HG02571 (cell line): Measurements from ENCODE around the gene ANTXR1.

Experiments used
- ATAC-seq: cut with Tn5 transposase; IDR thresholded peaks from one replicate; pipeline ENCODE4 v1.9.1; 2021; ENCODE audit warnings: mild to moderate bottlenecking, moderate library complexity; ENCODE audit not compliant: unreplicated experiment

The ANTXR1 gene

GRCh38 chr2:69031466-69031865 is 18.5 kb downstream of the ANTXR1 start:
- no peak for ATAC-seq

GRCh38 chr2:69032336-69032735 is 19.4 kb downstream of the ANTXR1 start:
- no peak for ATAC-seq

GRCh38 chr2:69033461-69034095 is 20.6 kb downstream of the ANTXR1 start:
- ATAC-seq: no peak

- ATAC-seq: no peak
These were observed 21.1 kb downstream of the ANTXR1 start for GRCh38 chr2:69034122-69034521.

- no peak for ATAC-seq
These were observed 21.9 kb downstream of the ANTXR1 start for GRCh38 chr2:69034845-69035244.

- no peak for ATAC-seq
These were observed 23.9 kb downstream of the ANTXR1 start for GRCh38 chr2:69036926-69037325.

- ATAC-seq: no peak
These were observed 28.2 kb downstream of the ANTXR1 start for GRCh38 chr2:69041214-69041613.

- ATAC-seq: no peak
These were observed 30.9 kb downstream of the ANTXR1 start for GRCh38 chr2:69043736-69044400.

- no peak for ATAC-seq
These were observed 33.3 kb downstream of the ANTXR1 start for GRCh38 chr2:69046221-69046662.

- ATAC-seq: no peak
These were observed 34.7 kb downstream of the ANTXR1 start for GRCh38 chr2:69047625-69048145.

GRCh38 chr2:69050802-69051201 is 37.8 kb downstream of the ANTXR1 start:
- no peak for ATAC-seq

GRCh38 chr2:69053416-69053965 is 40.5 kb downstream of the ANTXR1 start:
- no peak for ATAC-seq

- peak; percentile 58 for ATAC-seq
These were observed 41.5 kb downstream of the ANTXR1 start for GRCh38 chr2:69054431-69054830.

GRCh38 chr2:69055688-69056470 is 42.9 kb downstream of the ANTXR1 start:
- no peak for ATAC-seq

GRCh38 chr2:69057660-69058059 is 44.7 kb downstream of the ANTXR1 start:
- no peak for ATAC-seq

GRCh38 chr2:69059731-69060290 is 46.8 kb downstream of the ANTXR1 start:
- no peak for ATAC-seq

- ATAC-seq: no peak
These were observed 48.0 kb downstream of the ANTXR1 start for GRCh38 chr2:69060938-69061501.

- no peak for ATAC-seq
These were observed 48.5 kb downstream of the ANTXR1 start for GRCh38 chr2:69061525-69061924.

GRCh38 chr2:69062307-69062962 is 49.5 kb downstream of the ANTXR1 start:
- ATAC-seq: no peak

GRCh38 chr2:69065735-69066336 is 52.9 kb downstream of the ANTXR1 start:
- no peak for ATAC-seq
